ENCODE measurements around the gene AHSA1.

DNA sequence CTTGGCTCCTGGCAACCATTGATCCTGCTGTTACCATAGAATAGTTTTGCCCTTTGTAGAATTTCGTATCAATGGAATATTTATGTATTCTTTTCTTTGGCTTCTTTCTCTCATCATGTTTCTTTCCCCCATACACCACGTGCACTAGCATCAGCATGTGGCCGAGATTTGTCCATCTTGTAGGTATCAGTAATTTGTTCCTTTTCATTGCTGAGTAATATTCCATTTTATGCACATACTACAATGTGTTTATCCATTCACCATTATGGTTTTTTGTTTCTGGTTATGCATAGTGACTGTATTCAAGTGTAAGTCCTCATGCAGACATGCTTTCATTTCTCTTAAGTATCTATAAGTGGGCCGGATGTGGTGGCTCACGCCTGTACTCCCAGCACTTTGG, 45.2 kb downstream of the AHSA1 start:
- no peak for TF ChIP-seq POLR2A (IDR thresholded peaks at IDR 0.05; ENCODE audit: control extremely low read depth in 1 of 2, low read depth in 2 of 2, low read length in 2 of 2)
- no peak for TF ChIP-seq YY1 (IDR thresholded peaks at IDR 0.05; ENCODE audit: low read depth, low read length)

All from H1 (cell line).